Neuron (in vitro differentiated cells): Measurements from ENCODE around the gene LGR4.

Experiments
- H2AFZ ChIP-seq: one replicate; pipeline ENCODE4 v1.6.1; 2013; ENCODE audit warnings: low read depth, mild to moderate bottlenecking, inconsistent platforms, low read length, moderate library complexity
- H3K27me3 ChIP-seq: one replicate; pipeline ENCODE4 v1.6.1; 2013; ENCODE audit warnings: low read length; ENCODE audit not compliant: insufficient read depth
- H3K36me3 ChIP-seq: one replicate; pipeline ENCODE4 v1.6.1; 2013; ENCODE audit warnings: low read length; ENCODE audit not compliant: insufficient read depth
- H3K4me1 ChIP-seq: one replicate; pipeline ENCODE4 v1.6.1; 2013; ENCODE audit warnings: low read length; ENCODE audit not compliant: insufficient read depth
- H3K4me3 ChIP-seq: 2 replicates; pipeline ENCODE4 v1.5.1; 2013; ENCODE audit warnings: mild to moderate bottlenecking, low read length, moderate library complexity
- H3K9me3 ChIP-seq: one replicate; pipeline ENCODE4 v1.6.1; 2013; ENCODE audit warnings: low read length

Gene LGR4

DNA sequence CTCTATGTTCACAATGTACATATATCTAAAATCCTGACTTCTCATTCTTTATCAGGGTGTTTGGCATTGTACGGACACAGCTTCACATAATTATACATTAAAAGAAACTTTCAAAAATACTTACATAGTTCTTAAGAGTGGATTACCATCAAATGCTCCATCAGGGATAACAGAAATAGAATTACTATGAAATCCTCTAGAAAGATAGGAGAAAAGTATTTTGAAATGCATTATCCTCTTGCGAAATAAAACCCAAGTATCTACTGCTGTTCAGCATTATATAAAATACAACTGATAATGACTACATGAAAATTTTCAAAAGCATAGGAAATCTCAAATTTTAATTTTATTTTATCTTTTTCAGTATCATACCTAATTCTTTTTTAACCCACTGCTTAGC, 91.8 kb downstream of the LGR4 start:
- H3K36me3 ChIP-seq: peaks cover 87% of the 10 kb centered on the region

DNA sequence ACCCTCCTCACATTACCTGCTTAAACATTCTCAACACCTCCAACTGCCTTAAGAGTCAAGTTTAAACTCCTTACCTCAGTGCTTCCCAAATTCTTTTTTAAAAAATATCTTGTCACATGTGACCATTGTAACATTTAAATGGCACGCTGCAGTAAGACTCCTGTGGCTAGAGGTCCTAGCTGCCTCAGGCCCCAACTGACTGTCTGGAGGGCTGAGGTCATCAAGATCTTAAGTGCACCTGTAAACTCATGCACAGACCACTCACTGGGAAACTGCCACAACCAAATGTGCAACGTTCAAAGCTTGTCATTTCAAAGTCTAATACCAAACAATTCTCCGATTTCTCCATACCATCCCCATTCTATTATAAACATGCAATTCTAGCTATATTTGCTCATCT, 93.1 kb downstream of the LGR4 start:
- Histone ChIP-seq H2AFZ (no peak overlapping the region), H3K4me3 (no peak overlapping the region), H3K4me1 (no peaks in the 10 kb centered on the region), H3K9me3 (no peaks in the 10 kb centered on the region), H3K27me3 (no peaks in the 10 kb centered on the region), H3K36me3 (peaks cover 89% of the 10 kb centered on the region)

More for the DNA sequence above, 91.8 kb downstream of the LGR4 start:
- Histone ChIP-seq H3K27me3 (no peaks in the 10 kb centered on the region), H3K4me1 (no peaks in the 10 kb centered on the region), H2AFZ (no peak overlapping the region), H3K9me3 (no peaks in the 10 kb centered on the region), H3K4me3 (no peak overlapping the region)

DNA sequence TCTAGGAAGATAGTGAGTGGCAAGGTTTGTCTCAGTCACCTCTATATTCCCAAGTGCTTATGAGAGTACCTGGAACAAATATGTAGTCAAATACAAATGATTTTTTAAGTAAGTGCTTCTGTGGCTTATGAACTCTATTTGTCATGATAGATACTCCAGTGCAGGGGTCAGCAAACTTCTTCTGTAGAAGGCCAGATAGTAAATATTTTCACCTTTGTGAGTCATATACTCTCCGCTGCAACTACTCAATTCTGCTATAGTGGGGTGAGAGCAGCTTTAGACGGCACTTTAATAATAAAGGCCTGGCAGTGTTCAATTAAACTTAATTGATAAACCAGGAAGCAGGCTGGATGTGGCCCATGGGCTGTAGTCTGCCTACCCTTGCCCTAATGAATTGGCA, 97.2 kb downstream of the LGR4 start:
- H3K4me1 ChIP-seq: no peaks in the 10 kb centered on the region
- no peak overlapping the region for H2AFZ ChIP-seq
- H3K4me3 ChIP-seq: no peak overlapping the region
- H3K9me3 ChIP-seq: no peaks in the 10 kb centered on the region
- peaks cover 92% of the 10 kb centered on the region for H3K36me3 ChIP-seq
- H3K27me3 ChIP-seq: no peaks in the 10 kb centered on the region

DNA sequence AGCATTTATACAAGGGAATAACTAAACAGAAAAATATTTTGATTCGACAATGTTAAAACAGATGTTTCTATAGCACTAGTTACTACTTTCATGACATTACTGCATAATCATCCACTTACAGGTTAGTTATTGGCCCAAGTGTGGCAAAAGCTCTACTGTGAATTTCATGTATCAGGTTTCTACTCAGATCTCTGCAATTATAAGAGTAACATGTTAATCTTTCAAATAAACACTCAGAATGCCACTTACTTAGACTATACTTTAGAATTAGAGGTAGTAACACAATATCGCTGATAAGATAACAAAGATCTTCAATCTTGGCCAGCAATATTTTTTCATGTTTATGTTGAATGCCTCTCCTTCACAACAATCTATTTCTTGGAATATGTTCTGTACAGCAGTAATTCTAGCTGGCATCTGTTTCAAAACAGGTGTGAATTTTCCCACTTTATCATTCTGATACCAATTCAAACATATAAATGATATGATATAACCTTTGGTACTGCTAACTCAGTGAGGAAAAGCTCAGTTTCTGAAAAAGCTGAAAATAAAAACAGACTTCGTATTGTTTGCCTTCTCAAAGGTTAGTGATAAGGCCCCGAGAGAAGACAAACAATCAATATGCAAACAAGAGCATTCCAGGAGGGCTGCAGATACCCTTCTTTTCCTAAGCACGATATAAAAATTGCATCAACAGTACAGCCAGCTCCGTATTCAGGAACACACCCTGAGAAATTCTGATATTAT, 98.6 kb downstream of the LGR4 start:
- no peaks in the 10 kb centered on the region for H3K4me1 ChIP-seq
- no peak overlapping the region for H2AFZ ChIP-seq
- H3K9me3 ChIP-seq: no peaks in the 10 kb centered on the region
- H3K27me3 ChIP-seq: no peaks in the 10 kb centered on the region
- no peak overlapping the region for H3K4me3 ChIP-seq
- H3K36me3 ChIP-seq: peaks cover 88% of the 10 kb centered on the region

DNA sequence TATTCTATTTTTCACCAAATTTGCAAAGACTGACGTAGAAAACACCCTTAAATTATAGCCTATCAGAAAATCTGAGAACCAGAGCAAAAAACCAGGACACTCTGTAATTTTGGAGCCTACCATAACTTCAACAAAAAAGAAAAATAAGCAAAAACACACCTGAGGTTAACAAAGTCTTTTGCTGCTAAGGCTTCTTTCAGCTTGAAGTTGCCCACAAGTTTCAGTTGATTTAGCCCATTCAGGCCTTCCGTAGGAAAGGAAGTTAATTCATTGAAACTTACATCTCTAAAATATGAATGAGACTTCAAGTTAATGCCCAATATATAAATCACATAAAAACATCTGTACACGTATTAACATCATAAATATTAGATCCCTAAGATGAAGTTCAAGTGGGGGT, 99.2 kb downstream of the LGR4 start:
- no peaks in the 10 kb centered on the region for H3K27me3 ChIP-seq
- H3K4me1 ChIP-seq: no peaks in the 10 kb centered on the region
- no peaks in the 10 kb centered on the region for H3K9me3 ChIP-seq
- H3K36me3 ChIP-seq: peaks cover 88% of the 10 kb centered on the region
- H3K4me3 ChIP-seq: no peak overlapping the region
- no peak overlapping the region for H2AFZ ChIP-seq

DNA sequence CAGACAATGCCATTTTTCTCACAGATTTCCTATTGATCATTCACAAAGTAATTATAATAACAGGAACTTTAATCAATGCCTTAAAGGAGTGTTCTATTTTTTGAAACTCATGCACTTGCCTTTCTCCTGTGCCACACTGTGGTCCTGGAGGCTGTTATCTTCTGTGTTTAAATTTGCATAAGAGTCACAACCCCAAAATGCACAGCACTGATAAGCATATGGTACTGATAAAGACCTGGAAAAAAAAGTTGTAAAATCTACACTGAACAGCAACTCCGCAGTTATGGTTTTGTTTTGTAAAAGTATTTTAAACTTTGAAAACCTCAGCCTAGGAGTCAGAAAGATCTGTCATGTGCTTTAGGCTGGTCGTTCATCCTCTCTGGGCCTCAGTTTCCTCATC, 100.4 kb downstream of the LGR4 start:
- Histone ChIP-seq H3K27me3 (no peaks in the 10 kb centered on the region), H2AFZ (no peak overlapping the region), H3K9me3 (no peaks in the 10 kb centered on the region), H3K4me1 (no peaks in the 10 kb centered on the region), H3K36me3 (peaks cover 90% of the 10 kb centered on the region), H3K4me3 (no peak overlapping the region)

DNA sequence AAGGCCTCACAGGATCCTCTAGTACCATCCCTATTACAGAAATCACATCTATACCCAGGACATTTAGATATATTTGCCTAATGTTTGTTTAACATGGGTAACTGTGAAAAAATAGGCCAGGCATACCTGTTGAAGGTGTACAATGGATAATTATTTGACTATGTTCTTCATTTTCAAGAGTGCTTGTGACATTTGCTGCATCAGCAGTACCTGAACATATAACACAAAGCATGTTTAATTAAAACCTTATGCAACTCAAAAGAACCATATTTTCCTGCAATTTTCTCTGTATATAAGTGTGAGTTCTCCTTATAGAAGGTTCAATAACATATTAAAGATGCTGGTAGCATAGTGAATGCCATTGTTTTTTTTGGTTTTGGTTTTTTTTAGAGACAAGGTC, 101.1 kb downstream of the LGR4 start:
- H3K4me1 ChIP-seq: no peaks in the 10 kb centered on the region
- no peak overlapping the region for H3K4me3 ChIP-seq
- no peaks in the 10 kb centered on the region for H3K27me3 ChIP-seq
- no peak overlapping the region for H2AFZ ChIP-seq
- peaks cover 87% of the 10 kb centered on the region for H3K36me3 ChIP-seq
- H3K9me3 ChIP-seq: no peaks in the 10 kb centered on the region

DNA sequence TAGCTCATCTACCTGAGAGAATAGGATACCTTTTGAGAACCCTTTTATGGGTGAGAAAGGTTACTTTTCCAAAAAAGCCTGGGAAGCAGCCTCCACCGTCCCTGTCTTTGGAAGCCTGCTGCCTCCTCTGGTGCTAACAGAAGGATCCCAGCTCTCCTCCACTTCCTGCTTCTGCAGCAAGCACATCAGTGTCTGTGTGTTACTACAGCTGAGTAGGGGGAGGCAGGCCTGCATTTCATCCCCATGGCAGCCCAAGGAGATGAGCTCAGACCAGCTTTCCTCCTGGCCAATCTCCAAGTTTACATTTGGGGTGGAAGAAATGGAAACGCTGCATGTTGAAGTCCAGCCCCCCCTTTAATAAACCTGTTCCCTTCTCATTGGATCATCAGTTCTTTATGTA, 102.2 kb downstream of the LGR4 start:
- Histone ChIP-seq H3K27me3 (no peaks in the 10 kb centered on the region), H3K36me3 (peaks cover 79% of the 10 kb centered on the region), H2AFZ (no peak overlapping the region), H3K9me3 (no peaks in the 10 kb centered on the region), H3K4me3 (no peak overlapping the region), H3K4me1 (no peaks in the 10 kb centered on the region)

DNA sequence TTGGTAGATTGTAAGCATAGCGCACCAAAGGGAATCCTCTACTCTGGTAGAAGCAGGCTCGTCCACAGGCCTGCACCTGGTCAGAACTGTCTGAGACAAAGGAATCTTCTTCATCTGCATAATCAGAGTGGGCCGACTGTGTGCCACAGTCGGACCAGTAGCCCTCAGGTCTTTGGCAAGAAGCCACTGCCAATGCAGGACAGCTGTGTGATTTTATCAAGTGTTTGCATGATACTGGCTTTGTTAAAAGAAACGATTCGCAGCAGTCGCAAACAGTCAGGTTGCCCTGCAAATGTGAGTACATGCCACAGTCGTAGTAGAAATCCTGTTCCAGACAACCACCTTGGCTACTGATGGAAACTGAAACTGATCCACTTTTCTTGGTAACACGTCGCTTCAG, 104.7 kb downstream of the LGR4 start:
- peaks cover 9% of the 10 kb centered on the region for H3K4me1 ChIP-seq
- no peaks in the 10 kb centered on the region for H3K9me3 ChIP-seq
- no peak overlapping the region for H3K4me3 ChIP-seq
- no peaks in the 10 kb centered on the region for H3K27me3 ChIP-seq
- H2AFZ ChIP-seq: no peak overlapping the region
- H3K36me3 ChIP-seq: peaks cover 56% of the 10 kb centered on the region

DNA sequence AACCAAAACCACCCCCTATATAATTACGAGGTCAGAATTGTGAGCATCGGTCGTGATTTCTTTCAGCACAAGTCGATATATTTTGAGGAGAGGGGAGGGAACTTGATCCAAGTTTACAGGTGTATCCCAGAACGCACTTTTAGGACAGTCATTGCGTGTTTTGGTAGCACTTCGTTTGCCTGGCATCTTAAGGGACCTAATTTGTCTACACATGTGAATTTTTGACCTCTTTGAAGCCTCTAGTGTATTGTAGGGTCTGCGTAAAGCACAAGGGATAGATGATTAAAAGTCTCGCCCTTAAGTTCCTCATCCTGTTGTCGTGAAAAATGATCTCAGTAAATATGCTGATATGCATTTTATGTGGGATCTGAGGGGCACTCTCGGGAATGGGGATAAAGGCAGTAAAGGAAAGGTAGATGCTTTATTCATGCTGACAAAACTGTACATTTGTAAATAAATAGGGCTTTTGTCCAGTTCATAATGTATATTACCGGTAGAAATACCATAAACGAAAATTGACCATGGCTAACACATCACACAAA, 108.9 kb downstream of the LGR4 start:
- H3K4me1 ChIP-seq: peaks cover 25% of the 10 kb centered on the region
- H3K9me3 ChIP-seq: no peaks in the 10 kb centered on the region
- H3K27me3 ChIP-seq: no peaks in the 10 kb centered on the region
- H3K36me3 ChIP-seq: peaks cover 22% of the 10 kb centered on the region
- H2AFZ ChIP-seq: no peak overlapping the region
- peak overlapping the region; percentile 56 for H3K4me3 ChIP-seq

DNA sequence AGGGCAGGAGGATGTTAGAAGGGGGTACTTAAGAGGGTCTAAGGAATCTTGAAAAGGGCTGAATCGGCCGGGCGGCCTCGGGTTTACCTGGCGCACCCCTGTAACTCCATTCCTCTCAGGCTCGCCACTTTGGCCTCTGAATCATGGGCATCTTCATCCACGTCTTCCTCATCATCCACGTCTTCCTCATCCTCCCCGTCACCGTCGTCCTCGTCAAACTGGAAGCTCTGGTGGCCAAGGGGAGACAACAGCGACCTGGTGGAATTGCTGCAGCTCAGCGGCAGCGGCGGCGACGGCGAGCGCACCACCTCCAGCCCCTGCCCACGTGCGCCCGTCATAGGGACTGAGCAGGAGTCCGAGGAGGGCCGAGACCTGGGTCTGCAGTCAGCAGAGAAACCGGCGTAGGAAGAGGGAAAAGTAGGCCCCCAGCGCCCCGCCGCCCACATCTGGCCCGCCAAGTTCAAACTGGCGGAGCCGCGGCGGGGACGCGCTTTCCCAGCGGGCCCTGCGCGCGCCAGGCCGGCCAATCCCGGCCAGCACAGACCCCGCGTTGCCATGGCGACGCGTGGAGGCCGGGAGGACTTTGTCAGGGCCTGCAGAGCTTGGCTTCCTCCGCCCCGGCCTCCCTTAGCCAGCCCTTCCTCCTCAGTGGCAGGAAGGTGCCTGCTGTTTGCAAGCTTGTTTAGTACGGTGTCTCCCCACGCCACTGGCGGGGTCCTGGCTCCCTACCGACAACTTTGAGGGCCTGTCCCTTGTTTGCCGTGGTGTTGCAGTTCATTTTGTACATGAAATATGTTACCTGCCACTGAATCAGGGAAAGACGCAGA, 109.6 kb downstream of the LGR4 start, which contains the start of gene CCDC34:
CCDC34 (minus strand) TSS at position 467 of the 827 bp plus-strand sequence; CDS start at position 446, 21 bp downstream.
- Histone ChIP-seq H3K4me1 (peaks cover 28% of the 10 kb centered on the region), H3K4me3 (peak within 1 kb of the TSS; percentile 56), H2AFZ (peak within 1 kb of the TSS; percentile 62), H3K36me3 (peaks cover 15% of the 10 kb centered on the region), H3K9me3 (no peaks in the 10 kb centered on the region), H3K27me3 (no peaks in the 10 kb centered on the region)

DNA sequence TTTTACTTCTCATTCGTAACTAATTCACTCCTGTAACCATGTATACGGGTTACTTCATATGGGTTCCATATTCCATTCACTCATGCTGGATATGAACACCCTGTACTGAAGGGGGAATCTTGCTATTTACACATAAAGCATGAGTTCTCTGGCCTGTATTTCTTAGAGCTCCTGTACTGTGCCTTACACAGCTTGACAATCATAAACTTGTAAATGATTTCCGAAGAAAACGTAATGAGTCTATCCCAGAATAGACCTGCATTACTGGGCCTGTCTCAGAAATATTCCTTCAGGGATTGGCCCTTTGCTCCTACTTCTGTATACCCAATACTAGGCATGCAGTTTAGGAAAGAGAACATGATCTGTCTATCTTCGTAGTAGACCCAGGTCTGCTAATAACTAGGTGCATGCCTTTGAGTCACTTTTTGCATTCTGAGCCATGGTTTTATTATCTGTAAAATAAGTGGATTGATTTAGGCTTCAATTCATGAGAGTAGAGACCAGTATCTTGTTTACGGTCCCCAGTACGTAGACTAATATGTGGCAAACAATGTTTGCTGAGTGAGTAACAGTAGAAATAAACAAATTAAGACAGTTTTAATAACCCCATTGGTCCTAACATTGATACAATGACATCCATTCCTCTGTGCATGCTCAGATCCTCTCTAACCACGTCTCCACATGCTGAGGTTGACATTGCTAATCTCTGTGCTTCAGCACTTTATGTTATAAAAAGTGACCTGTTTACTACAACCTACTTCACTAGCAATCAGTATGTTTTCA, 110.8 kb downstream of the LGR4 start:
- peak overlapping the region; percentile 62 for H2AFZ ChIP-seq
- no peaks in the 10 kb centered on the region for H3K27me3 ChIP-seq
- H3K36me3 ChIP-seq: peaks cover 8% of the 10 kb centered on the region
- peaks cover 28% of the 10 kb centered on the region for H3K4me1 ChIP-seq
- no peaks in the 10 kb centered on the region for H3K9me3 ChIP-seq
- peak overlapping the region; percentile 56 for H3K4me3 ChIP-seq
